GM12865 (cell line): ENCODE data around the gene PIGP.
A peak's percentile ranks its signal among the peaks of the same experiment; 100 is the strongest.

Experiments used
- DNase-seq: peaks from one replicate; pipeline ENCODE4 v3.0.0; 2010; ENCODE audit warnings: low read depth
- H3K4me3 ChIP-seq: 2 replicates; pipeline ENCODE4 v1.5.1; 2011; ENCODE audit warnings: mild to moderate bottlenecking, low read depth, low read length, control low read depth
- CTCF ChIP-seq: IDR thresholded peaks from 2 replicates; pipeline ENCODE4 v1.5.1; 2011; ENCODE audit warnings: low read length, control low read depth, low read depth, inconsistent platforms; ENCODE audit not compliant: insufficient read depth; ENCODE audit errors: missing control alignments

The PIGP gene

GRCh38 chr21:37085726-37086125 is 12.9 kb upstream of the PIGP start:
- DNase-seq = no peak
- no peak overlapping the region for H3K4me3 ChIP-seq
- TF ChIP-seq CTCF = no peak

- TF ChIP-seq CTCF = no peak
- DNase-seq = no peak
- H3K4me3 ChIP-seq = no peak overlapping the region
Observed at GRCh38 chr21:37082856-37083528, 10.1 kb upstream of the PIGP start.

GRCh38 chr21:37082375-37082774 is 9.5 kb upstream of the PIGP start:
- no peak overlapping the region for H3K4me3 ChIP-seq
- no peak for TF ChIP-seq CTCF
- no peak for DNase-seq

- TF ChIP-seq CTCF = peak; percentile 21
- peak; percentile 15 for DNase-seq
- H3K4me3 ChIP-seq = no peak overlapping the region
Observed at GRCh38 chr21:37079211-37079824, 6.4 kb upstream of the PIGP start.

- no peak for TF ChIP-seq CTCF
- no peak for DNase-seq
- H3K4me3 ChIP-seq = no peak overlapping the region
Observed at GRCh38 chr21:37077403-37077802, 4.5 kb upstream of the PIGP start.

- no peak for DNase-seq
- H3K4me3 ChIP-seq = no peak overlapping the region
- no peak for TF ChIP-seq CTCF
Observed at GRCh38 chr21:37076087-37076850, 3.4 kb upstream of the PIGP start.
